Liver (tissue), 9 donors: ENCODE results near the gene NEK10. TPM values are rescaled to one million over a fixed set of nuclear protein-coding genes. Genes with fewer than 3 reads are reported as not detected.

Experiments used
- DNase-seq: peaks from one replicate; pipeline ENCODE4 v3.0.0-alpha.2; 2017; ENCODE audit warnings: low spot score
- H3K27ac ChIP-seq, 2 donors: one replicate each; pipeline ENCODE4 v1.7.0; 2013; ENCODE audit warnings: inconsistent platforms in 2 of 2, low read length in 2 of 2, control low read depth in 1 of 2, low read depth in 1 of 2, mild to moderate bottlenecking in 1 of 2
- H3K27me3 ChIP-seq, 4 donors: one replicate each; pipeline versions ENCODE4 v1.6.1 to v1.7.0; 2013; ENCODE audit warnings: low read length in 3 of 4, inconsistent platforms in 1 of 4, mild to moderate bottlenecking in 1 of 4, moderate library complexity in 1 of 4; ENCODE audit not compliant: control insufficient read depth in 4 of 4, insufficient read depth in 4 of 4
- H3K36me3 ChIP-seq, 4 donors: one replicate each; pipeline versions ENCODE4 v1.6.1 to v1.7.0; 2013; ENCODE audit warnings: low read length in 3 of 4, mild to moderate bottlenecking in 3 of 4, low read depth in 1 of 4, moderate library complexity in 1 of 4; ENCODE audit not compliant: control insufficient read depth in 4 of 4, insufficient read depth in 3 of 4
- H3K4me1 ChIP-seq, 4 donors: one replicate each; pipeline versions ENCODE4 v1.6.1 to v1.7.0; 2013; ENCODE audit warnings: low read length in 3 of 4, mild to moderate bottlenecking in 3 of 4, moderate library complexity in 1 of 4; ENCODE audit not compliant: control insufficient read depth in 4 of 4, insufficient read depth in 4 of 4
- H3K4me3 ChIP-seq, 3 donors: one replicate each; pipeline versions ENCODE4 v1.6.1 to v1.7.0; 2013; ENCODE audit warnings: low read length in 3 of 3, control low read depth in 1 of 3, low read depth in 1 of 3, mild to moderate bottlenecking in 1 of 3
- H3K9ac ChIP-seq, 2 donors: one replicate each; pipeline ENCODE4 v1.7.0; 2013; ENCODE audit warnings: low read length in 2 of 2, mild to moderate bottlenecking in 2 of 2, moderate library complexity in 2 of 2, control low read depth in 1 of 2, low read depth in 1 of 2
- H3K9me3 ChIP-seq, 4 donors: one replicate each; pipeline versions ENCODE4 v1.6.1 to v1.7.0; 2013; ENCODE audit warnings: low read length in 3 of 4; ENCODE audit not compliant: control insufficient read depth in 4 of 4
- FOXA1 ChIP-seq: IDR thresholded peaks from 2 replicates; pipeline ENCODE4 v1.6.1; 2016; ENCODE audit warnings: antibody characterized with exemption
- FOXA2 ChIP-seq: IDR thresholded peaks from 2 replicates; pipeline ENCODE4 v1.6.1; 2016; ENCODE audit warnings: antibody characterized with exemption
- GABPA ChIP-seq, 2 donors: IDR thresholded peaks in 1 of 2; conservative IDR thresholded peaks in 1 of 2; 2 replicates each; pipeline ENCODE4 v1.6.1; 2016; ENCODE audit warnings: antibody characterized with exemption in 2 of 2, mild to moderate bottlenecking in 1 of 2, moderate library complexity in 1 of 2
- HNF4A ChIP-seq, 2 donors: conservative IDR thresholded peaks; 2 replicates each; pipeline ENCODE4 v1.6.1; 2016; ENCODE audit warnings: antibody characterized with exemption in 2 of 2, mild to moderate bottlenecking in 2 of 2
- HNF4G ChIP-seq: IDR thresholded peaks from 2 replicates; pipeline ENCODE4 v1.6.1; 2016; ENCODE audit warnings: antibody characterized with exemption
- NR2F2 ChIP-seq: IDR thresholded peaks from 2 replicates; pipeline ENCODE4 v1.6.1; 2016; ENCODE audit warnings: antibody characterized with exemption
- RXRA ChIP-seq, 2 donors: IDR thresholded peaks; 2 replicates each; pipeline ENCODE4 v1.6.1; 2017 to 2018; ENCODE audit warnings: antibody characterized with exemption in 2 of 2, mild to moderate bottlenecking in 1 of 2
- SP1 ChIP-seq: IDR thresholded peaks from 2 replicates; pipeline ENCODE4 v1.6.1; 2018; ENCODE audit warnings: antibody characterized with exemption, mild to moderate bottlenecking
- TAF1 ChIP-seq: conservative IDR thresholded peaks from 2 replicates; pipeline ENCODE4 v1.6.1; 2016; ENCODE audit warnings: antibody characterized with exemption, mild to moderate bottlenecking
- YY1 ChIP-seq: IDR thresholded peaks from 2 replicates; pipeline ENCODE4 v1.6.1; 2016; ENCODE audit warnings: antibody characterized with exemption, mild to moderate bottlenecking
- WGBS: extraction: QIAGEN DNeasy Blood & Tissue Kit; methylation state at CpG from one replicate; pipeline ENCODE4 v1.1.7; 2013; 5-methylcytosine and 5-hydroxymethylcytosine counted together
- polyA plus RNA-seq, 2 donors: library from polyadenylated mRNA; stranded (reverse) in 1 of 2; unstranded in 1 of 2; fragments of 200-250 nt in 1 of 2; fragments of >200 nt in 1 of 2; fragmentation: Nextera tagmentation in 1 of 2; extraction: Ambion mirVana in 1 of 2; gene quantifications; one replicate each; pipeline versions ENCODE4 v1.2.1 to v1.2.3, GENCODE V29; 2013 to 2015
- total RNA-seq, 2 donors: library from RNA; depleted of rRNA; stranded (reverse); fragments of >200 nt; gene quantifications; one replicate each; pipeline ENCODE4 v1.2.3, GENCODE V29; 2014
- TF ChIP-seq, protein P1 (sequence below): fragments of 150-350 bp; IDR thresholded peaks from 2 replicates; pipeline ENCODE4 v1.5.1; 2017; ENCODE audit warnings: improper control_type of control experiment, low read depth, low read length; ENCODE audit not compliant: missing input control
- TF ChIP-seq, protein P2 (sequence below): IDR thresholded peaks from 2 replicates; pipeline ENCODE4 v1.6.1; 2016; ENCODE audit warnings: antibody characterized with exemption
- TF ChIP-seq, protein P3 (sequence below): IDR thresholded peaks from 2 replicates; pipeline ENCODE4 v1.6.1; 2016; ENCODE audit warnings: antibody characterized with exemption
- TF ChIP-seq, protein P4 (sequence below): IDR thresholded peaks from 2 replicates; pipeline ENCODE4 v1.6.1; 2016; ENCODE audit warnings: antibody characterized with exemption
- donor health status: healthy.
- donor health status: healthy.
- donor health status: healthy.
- donor health status: healthy.
- donor health status: healthy.

NEK10 gene
- total and polyA plus RNA-seq, 4 donors: 0.23 to 2.1 (median 0.70) TPM; not detected in 1

DNA sequence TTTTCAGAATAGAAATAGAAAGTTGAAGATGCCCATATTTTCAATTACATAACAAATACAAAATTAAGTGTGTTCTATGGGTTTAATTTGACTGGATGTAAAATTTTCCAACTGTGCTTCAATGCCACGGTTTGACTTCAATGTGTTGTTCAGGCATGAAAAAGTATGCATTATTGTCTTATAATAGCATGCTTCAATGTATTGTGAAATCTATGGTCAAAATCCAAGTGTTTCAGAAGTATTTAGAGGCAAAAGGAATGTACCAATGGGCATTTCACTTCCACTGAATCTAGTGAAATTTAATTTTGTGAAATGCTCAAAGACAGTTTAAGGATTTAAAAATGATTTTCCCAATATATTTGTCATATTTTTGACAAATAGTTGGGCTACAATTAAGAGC is 16.0 kb downstream of the NEK10 start:
- WGBS: 80% methylated on average over 1 of the region's 1 CpG
- H3K27me3 ChIP-seq: no peaks in the 10 kb centered on the region
- no peaks in the 10 kb centered on the region for H3K9me3 ChIP-seq
- peaks cover 0 to 9% (median 4%) of the 10 kb centered on the region in 4 donors for H3K4me1 ChIP-seq
- TF ChIP-seq, protein P1, sequence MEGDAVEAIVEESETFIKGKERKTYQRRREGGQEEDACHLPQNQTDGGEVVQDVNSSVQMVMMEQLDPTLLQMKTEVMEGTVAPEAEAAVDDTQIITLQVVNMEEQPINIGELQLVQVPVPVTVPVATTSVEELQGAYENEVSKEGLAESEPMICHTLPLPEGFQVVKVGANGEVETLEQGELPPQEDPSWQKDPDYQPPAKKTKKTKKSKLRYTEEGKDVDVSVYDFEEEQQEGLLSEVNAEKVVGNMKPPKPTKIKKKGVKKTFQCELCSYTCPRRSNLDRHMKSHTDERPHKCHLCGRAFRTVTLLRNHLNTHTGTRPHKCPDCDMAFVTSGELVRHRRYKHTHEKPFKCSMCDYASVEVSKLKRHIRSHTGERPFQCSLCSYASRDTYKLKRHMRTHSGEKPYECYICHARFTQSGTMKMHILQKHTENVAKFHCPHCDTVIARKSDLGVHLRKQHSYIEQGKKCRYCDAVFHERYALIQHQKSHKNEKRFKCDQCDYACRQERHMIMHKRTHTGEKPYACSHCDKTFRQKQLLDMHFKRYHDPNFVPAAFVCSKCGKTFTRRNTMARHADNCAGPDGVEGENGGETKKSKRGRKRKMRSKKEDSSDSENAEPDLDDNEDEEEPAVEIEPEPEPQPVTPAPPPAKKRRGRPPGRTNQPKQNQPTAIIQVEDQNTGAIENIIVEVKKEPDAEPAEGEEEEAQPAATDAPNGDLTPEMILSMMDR: no peak
- TF ChIP-seq SP1 (no peak), RXRA (IDR thresholded peaks at IDR 0.05) (no peak), HNF4G (no peak), TAF1 (no peak)
- TF ChIP-seq, protein P2, sequence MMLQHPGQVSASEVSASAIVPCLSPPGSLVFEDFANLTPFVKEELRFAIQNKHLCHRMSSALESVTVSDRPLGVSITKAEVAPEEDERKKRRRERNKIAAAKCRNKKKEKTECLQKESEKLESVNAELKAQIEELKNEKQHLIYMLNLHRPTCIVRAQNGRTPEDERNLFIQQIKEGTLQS: no peak
- TF ChIP-seq, protein P3, sequence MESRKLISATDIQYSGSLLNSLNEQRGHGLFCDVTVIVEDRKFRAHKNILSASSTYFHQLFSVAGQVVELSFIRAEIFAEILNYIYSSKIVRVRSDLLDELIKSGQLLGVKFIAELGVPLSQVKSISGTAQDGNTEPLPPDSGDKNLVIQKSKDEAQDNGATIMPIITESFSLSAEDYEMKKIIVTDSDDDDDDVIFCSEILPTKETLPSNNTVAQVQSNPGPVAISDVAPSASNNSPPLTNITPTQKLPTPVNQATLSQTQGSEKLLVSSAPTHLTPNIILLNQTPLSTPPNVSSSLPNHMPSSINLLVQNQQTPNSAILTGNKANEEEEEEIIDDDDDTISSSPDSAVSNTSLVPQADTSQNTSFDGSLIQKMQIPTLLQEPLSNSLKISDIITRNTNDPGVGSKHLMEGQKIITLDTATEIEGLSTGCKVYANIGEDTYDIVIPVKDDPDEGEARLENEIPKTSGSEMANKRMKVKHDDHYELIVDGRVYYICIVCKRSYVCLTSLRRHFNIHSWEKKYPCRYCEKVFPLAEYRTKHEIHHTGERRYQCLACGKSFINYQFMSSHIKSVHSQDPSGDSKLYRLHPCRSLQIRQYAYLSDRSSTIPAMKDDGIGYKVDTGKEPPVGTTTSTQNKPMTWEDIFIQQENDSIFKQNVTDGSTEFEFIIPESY: no peak
- H3K9ac ChIP-seq: no peak overlapping the region
- DNase-seq: no peak
- H3K4me3 ChIP-seq: no peak overlapping the region
- H3K27ac ChIP-seq: no peak overlapping the region
- no peaks in the 10 kb centered on the region for H3K36me3 ChIP-seq

DNA sequence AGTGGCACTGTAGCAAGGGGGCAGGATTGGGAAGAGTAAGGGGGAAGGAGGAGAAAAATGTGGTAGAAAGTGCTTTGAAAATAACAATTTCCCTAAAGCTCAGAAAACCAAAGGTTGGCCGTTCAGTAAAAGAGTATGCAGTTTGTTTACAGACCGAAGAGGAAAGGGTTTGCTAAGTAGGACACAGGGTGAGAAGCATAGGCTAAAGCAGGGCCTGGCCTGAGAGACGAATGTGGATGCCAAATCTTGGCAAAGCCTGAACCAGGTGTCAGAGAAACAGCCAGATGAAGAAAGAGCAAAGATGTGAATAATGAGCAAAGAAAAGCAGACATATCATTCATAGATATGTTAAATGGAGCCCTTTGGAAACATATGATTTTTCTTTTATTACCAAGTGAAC is 17.1 kb downstream of the NEK10 start:
- Histone ChIP-seq H3K27me3 (no peaks in the 10 kb centered on the region), H3K36me3 (no peaks in the 10 kb centered on the region), H3K4me1 (peaks cover 0 to 9% (median 3%) of the 10 kb centered on the region in 4 donors), H3K27ac (no peak overlapping the region), H3K9me3 (no peaks in the 10 kb centered on the region), H3K4me3 (no peak overlapping the region), H3K9ac (no peak overlapping the region)
- no peak for DNase-seq
- TF ChIP-seq, protein P3: no peak
- TF ChIP-seq YY1 (no peak), HNF4A (conservative IDR thresholded peaks at IDR 0.05) (no peak)
- WGBS: 50% methylated on average over 3 of the region's 3 CpGs

DNA sequence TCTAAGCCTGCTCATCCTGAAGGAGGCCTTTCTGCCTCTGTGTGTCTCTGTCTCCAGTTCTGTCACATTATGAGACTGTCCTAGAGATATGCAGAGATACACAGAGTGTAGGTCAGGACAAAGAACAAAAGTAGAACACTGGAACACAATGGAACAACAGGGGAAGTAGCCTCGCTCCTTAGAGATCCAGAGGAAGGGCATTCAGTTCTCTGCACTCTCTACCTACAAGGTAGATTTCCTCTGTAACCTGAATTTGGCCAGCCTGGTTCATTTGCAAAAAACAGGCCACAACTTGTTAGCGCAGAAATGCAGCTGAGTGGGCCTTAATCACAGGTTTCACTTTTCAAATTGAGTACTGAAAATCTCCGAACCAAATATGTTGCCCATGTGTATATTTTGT is 19.4 kb downstream of the NEK10 start:
- H3K4me1 ChIP-seq: peaks cover 0 to 24% (median 11%) of the 10 kb centered on the region in 4 donors
- no peaks in the 10 kb centered on the region for H3K27me3 ChIP-seq
- H3K9ac ChIP-seq: no peak overlapping the region
- no peaks in the 10 kb centered on the region for H3K9me3 ChIP-seq
- no peak overlapping the region for H3K27ac ChIP-seq
- no peak for DNase-seq
- WGBS: 88% methylated on average over 3 of the region's 3 CpGs
- H3K4me3 ChIP-seq: no peak overlapping the region
- no peaks in the 10 kb centered on the region for H3K36me3 ChIP-seq
- TF ChIP-seq, protein P2: no peak
- TF ChIP-seq FOXA2 (no peak), YY1 (no peak), HNF4G (no peak), HNF4A (conservative IDR thresholded peaks at IDR 0.05) (no peak), GABPA (IDR thresholded peaks at IDR 0.05 in 1 of 2, conservative IDR thresholded peaks at IDR 0.05 in 1 of 2) (no peak), FOXA1 (no peak), NR2F2 (no peak), TAF1 (no peak), RXRA (IDR thresholded peaks at IDR 0.05) (no peak)
- TF ChIP-seq, protein P4, sequence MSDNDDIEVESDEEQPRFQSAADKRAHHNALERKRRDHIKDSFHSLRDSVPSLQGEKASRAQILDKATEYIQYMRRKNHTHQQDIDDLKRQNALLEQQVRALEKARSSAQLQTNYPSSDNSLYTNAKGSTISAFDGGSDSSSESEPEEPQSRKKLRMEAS: no peak
- TF ChIP-seq, protein P3: no peak
